ENCODE results near the gene DBP.

GRCh38 chr19:48630296-48631063 is 6.7 kb downstream of the DBP start:
- TF ChIP-seq CTCF (IDR thresholded peaks at IDR 0.05): no peak
- TF ChIP-seq POLR2A (IDR thresholded peaks at IDR 0.05): no peak
